SKM-1 treated with dmso at 0.1 percent for 144 hours (cell line): Measurements from ENCODE around the gene CDNF.

Experiments used
- DNase-seq: peaks from one replicate; lab custom pipeline; 2025; ENCODE audit not compliant: unreplicated experiment; lab: John Stamatoyannopoulos, UW

Gene CDNF

DNA sequence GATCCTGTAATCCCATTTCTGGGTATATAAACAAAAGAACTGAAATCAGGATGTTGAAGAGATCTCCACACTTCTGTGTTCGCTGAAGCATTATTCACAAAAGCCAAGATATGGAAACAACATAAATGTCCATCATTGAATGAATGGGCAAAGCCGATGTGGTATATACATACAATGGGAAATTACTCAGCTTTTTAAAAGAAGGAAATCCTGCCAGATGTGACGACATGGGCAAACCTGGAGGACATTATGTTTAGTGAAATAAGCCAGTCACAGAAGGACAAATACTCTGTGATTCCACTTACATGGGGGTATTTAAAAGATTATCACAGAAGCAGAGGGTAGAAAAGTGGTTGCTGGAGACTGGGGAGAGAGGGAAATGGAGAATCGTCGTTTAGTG is 39.2 kb downstream of the CDNF start:
- no peak for DNase-seq

DNA sequence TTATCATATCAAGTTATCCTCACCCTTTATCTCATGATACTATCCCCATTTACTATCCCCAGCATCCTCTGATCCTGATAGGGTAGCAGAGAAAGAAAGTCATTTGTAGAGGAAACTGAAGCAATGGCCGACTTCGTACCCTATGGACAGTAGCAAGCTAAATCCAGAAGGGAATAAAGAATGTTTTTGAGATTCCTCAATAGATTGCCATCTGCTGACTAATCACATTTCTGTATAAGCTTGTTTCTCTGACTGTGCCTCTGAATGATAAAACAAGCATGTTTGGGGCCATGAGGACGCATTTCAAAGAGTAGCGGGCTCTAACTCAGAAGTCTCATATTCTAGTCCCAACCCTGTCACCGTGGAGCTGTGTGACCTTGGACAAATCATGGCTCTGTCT is 49.9 kb downstream of the CDNF start:
- no peak for DNase-seq

DNA sequence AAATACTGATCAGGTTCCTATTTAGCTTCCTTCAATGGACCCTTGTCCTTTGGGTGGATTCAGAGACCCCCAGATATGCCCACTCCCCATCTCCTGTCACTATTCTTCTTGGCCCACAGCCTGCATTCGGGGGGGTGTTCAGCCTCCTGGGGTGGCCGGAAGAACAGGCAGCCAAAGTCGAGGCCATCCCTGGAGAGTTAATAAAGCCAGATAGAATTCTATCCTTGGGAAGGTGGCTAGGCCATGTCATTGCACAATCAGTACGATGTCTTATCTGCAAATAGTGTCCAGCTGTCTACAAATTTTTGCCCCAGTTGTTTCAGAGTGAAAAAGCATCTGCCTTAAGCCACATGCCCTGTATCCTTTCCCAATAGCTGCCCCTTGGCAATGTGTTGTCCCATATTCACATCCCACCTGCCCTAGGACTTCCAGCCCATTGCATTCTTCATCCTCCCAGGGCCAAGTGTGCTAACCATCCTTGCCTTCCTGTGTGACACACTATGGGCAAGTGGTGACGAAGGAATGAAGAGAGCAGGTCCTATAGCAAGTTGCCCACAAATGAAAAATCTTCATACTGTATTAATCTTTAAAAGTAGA is 53.3 kb downstream of the CDNF start:
- DNase-seq = no peak

DNA sequence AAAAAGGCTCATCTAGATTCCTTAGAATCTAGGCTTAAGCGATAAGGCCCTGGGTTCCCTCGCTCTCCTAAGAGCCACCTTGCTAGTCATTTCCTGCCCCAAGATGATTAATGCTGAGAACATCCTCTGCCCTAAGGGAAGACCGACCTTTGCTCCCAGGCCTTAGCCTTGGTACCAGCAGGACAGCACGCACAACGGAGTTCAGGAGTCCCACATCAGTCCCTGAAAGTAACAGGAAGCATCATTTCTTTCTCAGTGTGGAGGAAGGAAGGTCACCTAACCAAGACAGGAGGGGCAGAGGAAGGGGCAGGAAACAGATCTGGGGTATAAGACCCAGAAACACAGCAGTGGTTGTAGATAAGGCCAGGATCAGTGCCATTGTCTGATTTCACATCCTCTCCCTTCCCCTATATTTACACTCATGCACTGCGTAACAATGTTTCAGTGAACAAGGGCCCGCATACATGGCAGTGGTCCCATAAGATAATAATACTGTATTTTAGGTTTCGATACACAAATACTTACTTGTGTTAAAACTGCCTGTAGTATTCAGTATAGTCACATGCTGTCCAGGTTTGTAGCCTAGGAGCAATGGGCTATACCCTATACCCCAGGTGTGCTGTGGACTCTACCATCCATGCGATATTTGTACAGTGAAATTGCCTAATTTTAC is 55.0 kb downstream of the CDNF start:
- DNase-seq = no peak

- DNase-seq = no peak
Measured at GRCh38 chr10:14781763-14782162, 56.1 kb downstream of the CDNF start.

DNA sequence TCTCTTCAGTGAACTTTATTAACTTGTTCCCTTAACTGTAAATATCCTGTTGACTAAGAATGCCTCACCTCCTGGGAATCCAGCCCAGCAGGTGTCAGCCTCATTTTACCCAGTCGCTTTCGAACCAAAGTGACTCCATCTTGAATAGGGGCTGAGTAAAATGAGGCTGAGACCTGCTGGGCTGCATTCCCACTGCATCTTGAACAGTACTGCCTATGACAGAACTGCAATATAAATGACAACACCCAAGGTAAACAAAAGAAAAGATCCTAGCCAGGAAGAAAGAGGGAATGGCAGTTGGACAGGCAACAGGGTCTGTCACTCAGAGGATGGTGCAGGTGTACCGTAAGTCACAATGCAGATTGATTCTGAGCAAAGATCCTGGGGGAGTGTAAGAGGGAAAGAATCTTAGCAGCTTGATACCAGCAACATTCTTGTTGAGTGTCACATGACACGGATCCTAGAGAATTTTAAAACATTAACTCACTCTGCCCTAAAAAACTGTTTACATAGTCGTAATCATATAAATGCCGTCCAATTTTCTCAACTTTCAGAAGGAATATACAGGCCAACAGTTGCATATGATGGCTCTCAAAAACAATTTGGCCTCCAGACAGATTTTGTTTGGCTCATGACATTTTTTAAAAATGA is 58.7 kb downstream of the CDNF start:
- DNase-seq = no peak

- no peak for DNase-seq
Measured at GRCh38 chr10:14776546-14776945, 61.3 kb downstream of the CDNF start.

DNA sequence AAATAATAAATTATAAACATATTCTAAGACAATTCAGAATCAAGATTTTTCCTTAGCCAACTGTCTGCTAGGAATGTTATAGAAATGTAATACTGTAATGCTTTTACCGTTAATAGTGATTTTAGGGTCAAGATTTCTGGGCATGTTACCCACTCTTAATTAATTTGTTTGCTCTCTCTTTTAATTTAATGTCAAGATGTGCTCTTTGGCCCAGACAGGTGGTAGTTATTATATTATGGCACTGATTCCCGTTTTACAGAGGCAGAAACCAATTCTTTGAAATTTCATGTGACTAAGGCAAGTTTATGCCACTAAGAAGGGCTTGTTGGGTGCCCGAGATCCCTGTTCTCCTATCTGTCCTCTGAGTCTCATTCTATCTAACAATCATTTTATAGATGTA is 62.2 kb downstream of the CDNF start:
- no peak for DNase-seq

- no peak for DNase-seq
Measured at GRCh38 chr10:14774797-14775196, 63.0 kb downstream of the CDNF start, which contains the start of gene FAM107B. Gene FAM107B, minus strand, starts transcription at chr10:14774897. Its CDS starts 234 bp downstream, at chr10:14774663.

- no peak for DNase-seq
Measured at GRCh38 chr10:14774214-14774580, 63.6 kb downstream of the CDNF start.

- no peak for DNase-seq
Measured at GRCh38 chr10:14773551-14774213, 64.2 kb downstream of the CDNF start.

DNA sequence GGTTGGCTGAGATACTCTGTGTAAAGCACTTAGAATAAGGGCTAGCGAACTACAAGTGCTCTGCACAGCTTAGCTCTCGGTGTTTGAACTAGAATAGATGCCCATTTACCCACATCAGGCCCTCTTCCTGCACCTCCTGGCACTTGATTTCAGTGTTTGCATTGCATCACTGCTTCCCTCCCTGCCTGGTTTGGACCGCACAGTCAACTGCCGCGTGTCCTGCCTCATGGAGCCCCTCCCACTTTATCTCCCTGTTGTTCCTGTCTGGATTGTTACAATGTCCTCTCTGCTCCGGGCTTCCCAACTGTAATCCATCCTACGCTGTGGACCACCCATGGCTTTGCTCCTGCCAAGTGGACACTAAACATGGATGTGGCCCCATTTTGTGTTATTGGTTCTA is 65.4 kb downstream of the CDNF start:
- DNase-seq = no peak

- DNase-seq = no peak
Measured at GRCh38 chr10:14770927-14771326, 66.9 kb downstream of the CDNF start.
